H1 (cell line): ENCODE data around the gene PKMYT1. TPM values are rescaled to one million over a fixed set of nuclear protein-coding genes. Genes with fewer than 3 reads are reported as not detected.

Source experiments
- TEAD4 ChIP-seq: IDR thresholded peaks from 2 replicates; pipeline ENCODE4 v1.6.1; 2012; ENCODE audit warnings: low read depth, low read length, inconsistent platforms, mixed read lengths
- polyA plus RNA-seq, 7 experiments: library from polyadenylated mRNA; depleted of rRNA in 3 of 7; stranded (reverse) in 5 of 7; unstranded in 2 of 7; fragments of >200 nt in 5 of 7; fragments of 200-250 nt in 2 of 7; gene quantifications; 1 replicate in 5 of 7; 2 replicates in 1 of 7; 4 replicates in 1 of 7; pipeline versions ENCODE4 v1.2.1 to v1.2.3, GENCODE V29; 2011 to 2013; ENCODE audit warnings: missing spikeins in 2 of 7, mixed read lengths in 2 of 7
- total RNA-seq: library from RNA; stranded (reverse); fragmentation: NEBNext Ultra II Directional; extraction: Animal tissue kit (Norgen Biotek cat#: 25700); gene quantifications from 2 replicates; pipeline ENCODE4 v1.2.1, GENCODE V29; 2021
- TF ChIP-seq, protein P1 (sequence below): IDR thresholded peaks from 2 replicates; pipeline ENCODE4 v1.6.1; 2011; ENCODE audit warnings: low read depth, mild to moderate bottlenecking, low read length; ENCODE audit not compliant: insufficient read depth

PKMYT1 gene
- total and polyA plus RNA-seq, 2 of the 8 experiments (the other 6 are each of a cell fraction or from before 2014, with no cell fraction given): 74.7 to 85.2 TPM

DNA sequence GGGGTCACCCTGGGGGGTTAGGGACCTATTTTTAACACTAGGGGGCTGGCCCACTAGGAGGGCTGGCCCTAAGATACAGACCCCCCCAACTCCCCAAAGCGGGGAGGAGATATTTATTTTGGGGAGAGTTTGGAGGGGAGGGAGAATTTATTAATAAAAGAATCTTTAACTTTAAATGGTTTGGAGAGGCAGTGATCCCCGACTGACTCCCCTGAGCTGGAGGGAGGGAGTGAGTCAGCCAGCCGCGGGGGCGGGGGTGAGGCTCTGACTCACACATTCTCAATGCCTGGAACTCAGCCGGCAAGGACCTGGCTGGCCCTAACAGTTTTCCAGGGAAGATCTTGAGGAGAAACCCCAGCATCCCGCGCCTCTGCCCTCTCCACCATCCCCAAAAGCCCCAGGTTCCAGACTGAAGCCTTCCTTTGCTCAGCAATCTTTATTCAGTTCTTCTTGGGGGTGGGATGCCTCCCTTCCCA is 42.0 kb upstream of the PKMYT1 start (continued):
- TF ChIP-seq, protein P1, sequence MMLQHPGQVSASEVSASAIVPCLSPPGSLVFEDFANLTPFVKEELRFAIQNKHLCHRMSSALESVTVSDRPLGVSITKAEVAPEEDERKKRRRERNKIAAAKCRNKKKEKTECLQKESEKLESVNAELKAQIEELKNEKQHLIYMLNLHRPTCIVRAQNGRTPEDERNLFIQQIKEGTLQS: peak; percentile 61
- TF ChIP-seq TEAD4: peak; percentile 70; the same call in 1 of the 2 replicates
